Activated CD4-positive, alpha-beta T cell treated with anti-CD3 and anti-CD28 coated beads for 1 hour (primary cell): ENCODE measurements around the gene TCTN2.

Source experiments
- DNase-seq: peaks from one replicate; pipeline ENCODE4 v3.0.0-alpha.2; 2020

The TCTN2 gene

DNA sequence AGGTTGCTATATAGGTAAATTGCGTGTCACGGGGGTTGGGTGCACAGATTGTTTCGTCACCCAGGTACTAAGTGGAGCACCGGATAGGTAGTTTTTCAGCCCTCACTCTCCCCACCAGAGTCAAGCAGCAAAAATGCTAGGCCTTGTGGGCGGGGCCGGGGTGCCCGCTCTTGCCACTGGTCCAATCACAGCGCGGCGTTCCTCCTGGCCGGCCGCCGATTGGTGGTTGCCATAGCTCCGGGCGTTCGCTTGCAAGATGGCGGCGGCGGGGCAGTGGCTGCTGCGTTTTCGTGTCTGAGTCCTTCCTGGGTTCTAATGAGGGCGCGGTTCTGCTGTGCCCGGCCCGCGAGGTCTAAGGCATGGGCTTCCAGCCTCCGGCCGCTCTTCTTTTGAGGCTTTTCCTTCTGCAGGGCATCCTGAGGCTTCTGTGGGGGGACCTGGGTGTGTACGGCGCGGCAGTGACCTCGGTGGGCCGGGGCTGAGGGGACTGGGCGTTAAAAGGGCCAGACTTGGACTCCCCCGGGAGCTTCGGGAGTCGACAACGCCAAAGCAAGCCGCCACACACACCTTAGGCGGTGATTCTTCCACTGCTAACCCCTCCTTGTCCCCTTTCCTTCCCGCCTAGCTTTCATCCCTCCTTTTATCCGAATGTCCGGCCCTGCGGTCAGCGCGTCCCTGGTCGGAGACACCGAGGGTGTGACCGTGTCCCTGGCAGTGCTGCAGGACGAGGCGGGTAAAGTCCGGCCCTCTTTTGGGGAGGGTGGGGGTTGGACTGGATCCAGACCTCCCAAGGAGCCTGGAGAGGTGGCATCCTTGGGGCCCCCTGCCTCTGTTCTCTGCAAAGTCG, at the start of gene TCTN2:
TCTN2 (plus strand) TSS at position 232 of the 847 bp plus-strand sequence; CDS start at position 360, 128 bp downstream.
- DNase-seq, result peak; percentile 88

DNA sequence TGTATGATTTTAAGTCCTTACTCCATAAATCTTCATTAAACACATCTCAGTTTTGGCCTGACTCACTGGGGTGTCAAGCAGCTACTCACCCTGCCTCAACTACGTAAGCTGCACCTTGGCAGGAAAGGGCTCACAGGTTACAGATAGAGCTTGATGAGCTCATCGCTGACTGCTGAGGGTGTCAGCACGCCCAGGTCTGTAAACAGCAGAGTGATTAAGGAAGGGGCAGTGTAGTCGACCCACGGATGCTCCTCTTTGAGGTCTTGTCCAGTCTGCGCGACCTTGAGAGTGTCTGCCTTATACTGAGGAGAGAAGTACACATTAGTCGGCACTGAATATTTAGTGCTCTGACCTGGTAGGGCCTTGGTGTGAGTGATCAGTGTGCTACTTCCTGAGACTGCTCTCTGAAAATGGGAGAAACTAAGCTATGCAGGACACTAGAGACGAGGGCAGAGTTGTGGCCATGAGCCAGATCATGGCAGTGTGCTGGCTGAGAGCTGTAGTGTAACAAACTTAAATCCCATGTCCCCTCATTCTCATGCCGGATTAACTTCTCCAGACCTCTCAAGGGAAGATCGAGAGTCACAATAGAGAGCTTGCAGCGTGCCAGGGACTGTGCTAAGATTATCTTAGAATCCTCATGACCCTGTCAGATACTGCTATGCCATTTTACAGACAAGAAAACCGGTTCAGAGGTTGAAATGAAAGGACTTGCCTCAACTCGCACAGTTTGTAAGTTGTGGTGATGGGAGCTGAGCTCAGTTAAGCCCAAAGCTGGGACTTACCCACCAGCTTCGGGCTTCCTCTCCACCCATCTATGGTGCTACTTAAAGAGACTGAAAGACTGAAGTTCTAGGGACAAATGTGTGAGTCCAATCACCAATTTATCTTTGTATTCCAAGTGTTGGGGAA, 49.0 kb upstream of the TCTN2 start:
- no peak for DNase-seq

DNA sequence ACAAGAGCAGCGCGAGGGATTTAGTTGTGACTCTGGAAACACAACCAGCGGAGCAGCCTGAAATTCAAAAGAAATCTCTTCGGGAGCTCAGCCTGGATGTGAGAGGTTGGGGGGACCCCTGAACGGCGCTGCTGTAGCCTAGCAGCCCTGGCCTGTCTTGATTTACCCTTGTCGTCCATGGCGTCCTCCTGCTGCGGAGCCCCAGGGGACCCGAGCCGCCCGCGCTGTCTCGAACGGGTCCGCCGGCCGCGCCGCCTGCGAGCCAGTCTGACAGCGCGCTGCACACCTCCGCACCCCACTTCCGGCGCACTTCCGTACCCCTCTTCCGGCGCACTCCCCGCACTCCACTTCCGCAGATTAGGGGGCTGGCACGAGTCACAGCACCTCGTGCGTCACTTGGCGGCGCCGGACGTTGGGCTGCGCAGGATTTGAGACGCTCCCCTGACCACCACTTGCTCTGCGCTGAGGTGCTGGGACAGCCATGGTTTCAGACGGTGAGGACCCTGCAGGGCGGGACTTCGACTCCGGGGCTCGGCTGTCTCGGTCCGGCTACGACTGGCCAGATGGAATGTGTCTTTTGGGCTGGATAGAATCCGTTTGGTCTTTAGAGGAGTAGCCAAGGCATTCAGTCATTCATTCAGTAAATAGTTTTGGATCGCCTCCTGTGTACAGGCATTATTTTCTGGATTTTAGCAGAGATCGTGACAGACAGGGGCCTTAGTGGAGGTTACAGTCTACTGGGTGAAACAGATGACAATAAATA, 37.4 kb upstream of the TCTN2 start, which contains the start of the genes EIF2B1 and GTF2H3:
EIF2B1 (minus strand) TSS at position 308 of the 763 bp plus-strand sequence; CDS start at position 179, 129 bp downstream.
GTF2H3 (plus strand) TSS at position 451 of the 763 bp plus-strand sequence; CDS start at position 482, 31 bp downstream.
- DNase-seq, result peak; percentile 94

DNA sequence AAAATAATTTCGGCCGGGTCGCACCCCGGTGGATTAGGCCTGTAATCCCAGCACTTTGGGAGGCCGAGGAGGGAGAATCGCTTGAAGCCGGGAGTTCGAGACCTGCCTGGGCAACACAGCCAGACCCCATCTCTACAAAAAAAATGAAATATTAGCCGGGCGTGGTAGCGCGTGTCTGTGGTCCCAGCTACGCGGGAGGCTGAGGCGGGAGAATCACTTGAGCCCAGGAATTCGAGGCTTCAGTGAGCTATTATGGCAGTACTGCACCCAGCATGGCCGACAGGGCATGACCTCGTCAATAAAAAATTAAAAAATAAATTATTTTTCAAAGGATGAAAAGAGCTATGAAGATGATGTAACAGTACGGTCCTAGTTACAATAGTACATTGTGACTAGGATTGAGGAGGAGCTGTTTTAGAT, 36.8 kb upstream of the TCTN2 start:
- DNase-seq, result no peak

DNA sequence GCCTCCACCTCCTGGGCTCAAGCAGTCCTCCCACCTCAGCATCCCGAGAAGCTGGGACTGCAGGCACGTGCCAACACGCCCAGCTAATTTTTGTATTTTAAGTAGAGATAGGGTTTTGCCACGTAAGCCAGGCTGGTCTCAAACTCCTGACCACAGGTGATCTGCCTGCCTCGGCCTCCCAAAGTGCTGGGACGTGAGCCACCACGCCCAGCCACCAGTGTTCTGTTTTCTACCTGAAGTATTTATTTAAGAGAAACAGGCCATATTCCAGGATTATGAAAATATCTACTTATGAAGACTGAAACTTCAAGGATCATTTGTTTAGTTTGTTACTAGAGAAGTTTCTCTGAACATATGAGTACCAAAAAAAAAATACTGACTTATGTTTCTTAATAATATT, 27.0 kb upstream of the TCTN2 start:
- no peak for DNase-seq

DNA sequence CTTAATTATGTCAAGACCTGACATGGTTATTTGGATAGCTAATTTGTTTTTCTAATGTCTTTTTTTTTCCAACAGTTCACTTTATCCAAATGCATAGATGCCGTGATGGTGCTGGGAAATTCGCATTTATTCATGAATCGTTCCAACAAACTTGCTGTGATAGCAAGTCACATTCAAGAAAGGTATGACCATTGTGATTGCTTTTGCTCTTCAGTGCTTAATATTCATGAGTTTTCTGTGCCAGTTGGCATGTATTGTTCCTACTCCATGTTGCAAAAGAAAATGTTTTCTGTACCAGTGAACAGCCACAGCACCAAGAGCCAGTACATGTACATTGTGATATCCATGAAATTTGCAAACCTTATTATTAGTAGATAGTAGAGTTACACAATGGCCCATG, 25.5 kb upstream of the TCTN2 start:
- no peak for DNase-seq

DNA sequence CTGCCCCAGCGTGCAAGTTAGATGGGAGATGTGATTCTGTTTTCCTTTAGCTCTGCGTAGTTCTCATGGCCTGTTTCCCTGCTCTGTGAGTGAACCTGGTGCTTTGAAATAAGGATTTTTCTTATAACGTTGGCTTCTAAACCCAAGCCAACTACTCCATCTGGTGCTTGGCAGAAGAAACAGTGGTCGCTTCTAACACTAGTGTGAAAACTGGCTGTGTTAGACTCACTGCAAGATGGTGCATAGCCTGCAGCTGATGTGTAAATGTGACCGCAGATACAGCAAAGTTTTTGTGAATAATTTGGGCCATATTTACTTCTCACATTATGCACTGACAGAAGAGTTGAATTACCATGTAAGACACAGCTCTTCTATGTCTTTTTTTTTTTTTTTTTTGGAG, 25.0 kb upstream of the TCTN2 start:
- no peak for DNase-seq

DNA sequence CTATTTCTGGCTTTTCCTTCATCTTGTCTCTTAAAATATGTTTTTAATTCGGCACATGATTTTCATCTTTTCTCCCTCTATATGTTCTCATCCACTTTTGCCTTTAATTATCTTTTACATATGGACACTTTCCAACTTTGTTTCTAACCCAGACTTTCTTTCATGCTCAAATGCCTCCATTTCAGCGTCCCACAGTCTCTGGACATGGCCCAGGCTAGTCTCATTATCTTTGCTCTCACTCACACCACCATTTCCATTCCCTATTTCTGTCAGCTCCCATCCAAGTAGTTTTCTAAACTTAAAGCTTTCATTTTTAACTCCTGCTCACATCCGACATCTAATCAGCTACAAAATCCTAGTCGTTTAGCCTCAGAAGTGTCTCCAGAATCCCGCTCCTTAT, 22.5 kb upstream of the TCTN2 start:
- DNase-seq, result no peak

DNA sequence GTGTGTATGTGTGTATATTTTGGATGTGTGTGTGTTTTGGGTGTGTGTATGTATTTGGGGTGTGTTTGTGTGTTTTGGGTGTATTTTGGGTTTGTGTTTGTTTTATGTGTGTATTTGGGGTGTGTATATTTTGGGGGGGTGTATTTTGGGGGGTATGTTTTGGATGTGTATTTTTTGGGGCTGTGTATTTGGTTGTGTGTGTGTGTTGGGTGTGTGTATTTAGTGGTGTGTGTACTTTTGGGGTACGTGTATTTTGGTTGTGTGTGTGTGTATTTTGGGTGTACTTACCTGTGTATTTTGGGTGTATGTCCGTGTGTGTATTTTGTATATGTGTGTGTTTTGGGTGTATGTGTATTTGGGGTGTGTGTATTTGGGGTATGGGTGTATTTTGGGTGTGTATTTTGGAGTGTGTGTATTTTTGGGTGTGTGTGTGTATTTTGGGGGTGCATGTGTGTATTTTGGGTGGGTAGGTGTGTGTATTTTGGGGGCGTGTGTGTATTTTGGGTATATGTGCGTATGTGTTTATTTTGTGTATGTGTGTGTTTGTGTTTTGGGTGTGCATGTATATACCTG, 16.7 kb upstream of the TCTN2 start:
- DNase-seq, result no peak

DNA sequence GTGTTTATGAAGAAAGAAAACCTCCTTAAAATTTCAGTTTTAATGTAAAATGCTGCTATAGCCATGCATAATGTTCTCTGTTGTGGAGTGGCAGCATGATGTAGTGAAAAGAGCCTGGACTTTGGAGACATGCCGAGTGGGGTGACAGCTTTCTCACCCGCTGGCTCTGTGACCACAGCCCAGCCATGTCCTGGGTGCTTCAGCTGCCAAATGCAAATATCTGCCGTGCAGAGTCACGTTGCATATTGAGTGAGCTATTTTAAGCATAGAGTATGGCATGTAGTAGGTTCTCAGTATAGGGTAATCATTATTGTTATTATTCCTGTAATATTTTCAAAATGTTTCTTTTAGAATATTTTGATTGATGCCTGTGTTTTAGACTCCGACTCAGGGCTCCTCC, 15.5 kb upstream of the TCTN2 start:
- no peak for DNase-seq

DNA sequence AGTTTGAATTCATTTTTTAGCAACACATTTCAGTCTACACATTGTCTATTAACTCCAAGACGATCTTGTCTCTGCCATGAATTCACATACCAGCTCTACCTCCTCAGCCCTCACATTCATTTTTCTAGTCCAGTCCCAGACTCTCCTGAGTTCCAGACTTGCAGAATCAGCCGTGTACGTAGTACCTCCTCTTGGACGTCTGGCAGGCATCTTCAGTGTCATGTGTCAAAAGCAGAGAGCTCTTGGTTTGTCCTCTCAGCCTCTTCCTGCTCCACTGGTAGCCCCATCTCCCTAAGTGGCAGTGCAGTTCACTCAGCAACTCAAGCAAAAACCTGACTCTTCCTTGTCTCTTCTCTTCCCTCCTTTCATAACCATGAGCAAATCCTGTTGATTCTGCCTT, 14.5 kb upstream of the TCTN2 start:
- no peak for DNase-seq

DNA sequence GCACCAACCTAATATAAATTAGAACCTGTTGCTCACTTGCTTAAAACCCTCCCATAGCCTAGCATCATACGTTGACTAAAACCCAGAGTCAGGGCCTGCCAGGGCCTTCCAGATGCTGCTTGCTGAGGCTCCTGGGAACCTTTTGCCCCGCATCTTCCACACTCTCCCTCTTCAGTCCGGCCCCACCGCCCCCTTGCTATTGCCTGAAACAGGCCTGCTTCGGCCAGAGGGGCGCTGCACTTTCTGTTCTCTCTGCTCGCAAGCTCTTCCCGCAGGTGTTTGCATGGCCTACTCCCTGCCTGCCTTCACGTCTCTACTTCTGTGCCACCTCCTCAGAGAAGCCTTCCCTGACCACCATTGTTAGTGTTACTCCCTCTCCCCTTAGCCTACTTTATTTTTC, 13.7 kb upstream of the TCTN2 start:
- DNase-seq, result no peak

DNA sequence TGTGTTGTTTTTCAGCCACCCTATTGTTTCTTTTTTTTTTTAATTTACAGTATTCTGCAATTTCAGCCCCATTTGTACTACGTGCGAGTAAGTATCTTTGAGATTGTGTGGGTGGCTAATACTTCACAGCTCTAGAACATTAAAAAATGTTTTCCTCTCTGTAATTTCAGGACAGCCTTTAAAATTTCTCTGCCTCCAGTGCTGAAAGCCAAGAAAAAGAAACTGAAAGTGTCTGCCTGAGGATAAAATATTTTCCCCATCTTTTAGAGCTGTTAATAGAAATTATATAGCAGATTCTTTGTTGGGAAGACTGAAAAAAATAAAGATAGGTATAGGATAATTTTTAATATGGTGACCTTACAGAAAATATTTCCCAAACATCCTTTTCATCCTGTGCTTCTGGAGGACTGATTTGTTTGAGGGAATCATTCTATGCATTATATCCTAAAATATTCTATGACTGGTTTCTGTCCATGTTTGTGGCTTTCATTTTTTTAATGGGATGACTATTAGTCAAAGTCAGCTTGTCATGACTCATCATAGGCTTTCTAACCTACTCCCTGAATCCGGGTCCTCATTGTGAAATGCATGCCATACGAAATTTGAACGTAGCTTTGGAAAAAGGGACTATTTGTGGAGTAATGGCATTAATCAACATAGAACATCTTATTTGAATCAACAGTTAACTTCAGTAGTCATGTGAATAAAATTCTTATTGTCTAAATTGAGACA, 10.8 kb upstream of the TCTN2 start:
- no peak for DNase-seq

DNA sequence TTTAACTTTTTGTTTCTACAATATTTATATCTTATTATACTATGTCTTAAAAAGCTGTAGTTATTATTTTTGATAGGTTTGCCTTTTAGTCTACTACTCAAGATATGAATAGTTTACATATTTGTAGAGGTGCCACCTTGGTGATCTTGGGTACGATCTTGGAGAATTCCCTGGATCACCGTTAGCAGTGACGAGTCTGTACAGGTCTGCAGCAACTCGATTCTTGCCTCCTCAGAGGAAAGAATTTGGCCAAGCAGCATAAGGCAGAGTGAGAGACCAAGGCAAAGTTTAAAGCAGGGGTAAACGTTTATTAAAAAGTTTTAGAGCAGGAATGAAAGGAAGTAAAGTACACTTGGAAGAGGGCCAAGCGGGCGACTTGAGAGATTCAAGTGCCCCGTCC, 3.1 kb upstream of the TCTN2 start:
- no peak for DNase-seq

DNA sequence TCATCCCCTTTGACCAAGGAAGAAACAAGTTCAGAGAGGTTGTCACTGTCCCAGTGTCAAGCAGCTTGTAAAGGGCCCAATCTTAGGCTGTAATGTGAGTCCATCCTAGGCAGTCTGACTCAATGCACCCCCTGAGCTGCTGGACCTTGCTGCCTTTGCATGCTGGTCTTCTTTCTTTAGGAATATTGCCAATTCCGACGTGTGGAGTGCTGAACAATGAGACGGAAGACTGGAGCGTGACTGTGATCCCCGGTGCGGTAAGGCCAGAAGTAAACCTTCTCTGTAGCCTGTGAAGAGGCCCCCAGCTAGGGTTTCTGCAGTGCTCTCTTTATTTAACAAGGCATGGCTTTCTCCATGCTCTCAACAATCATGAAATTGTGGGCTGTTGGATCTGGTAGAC, 963 bp downstream of the TCTN2 start:
- DNase-seq, result no peak

DNA sequence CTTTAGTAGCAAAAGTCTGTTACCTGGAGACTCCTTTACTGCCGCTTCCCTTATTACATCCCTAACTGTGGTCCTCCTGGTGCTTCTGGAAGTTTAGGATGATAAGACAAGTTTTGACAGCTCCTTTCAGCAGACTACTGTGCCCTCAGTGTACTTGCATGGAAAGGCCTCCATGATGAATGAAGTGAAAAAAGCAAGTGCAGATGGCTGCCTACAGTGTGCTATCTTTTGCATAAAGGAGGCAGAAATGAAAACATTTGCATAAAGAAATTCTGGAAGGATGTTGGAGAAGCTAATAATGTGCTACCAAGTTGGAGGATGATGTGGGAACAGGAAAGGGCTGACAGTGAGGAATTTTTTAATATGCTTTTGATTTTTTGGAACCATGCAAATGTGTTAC, 4.5 kb downstream of the TCTN2 start:
- DNase-seq, result no peak

DNA sequence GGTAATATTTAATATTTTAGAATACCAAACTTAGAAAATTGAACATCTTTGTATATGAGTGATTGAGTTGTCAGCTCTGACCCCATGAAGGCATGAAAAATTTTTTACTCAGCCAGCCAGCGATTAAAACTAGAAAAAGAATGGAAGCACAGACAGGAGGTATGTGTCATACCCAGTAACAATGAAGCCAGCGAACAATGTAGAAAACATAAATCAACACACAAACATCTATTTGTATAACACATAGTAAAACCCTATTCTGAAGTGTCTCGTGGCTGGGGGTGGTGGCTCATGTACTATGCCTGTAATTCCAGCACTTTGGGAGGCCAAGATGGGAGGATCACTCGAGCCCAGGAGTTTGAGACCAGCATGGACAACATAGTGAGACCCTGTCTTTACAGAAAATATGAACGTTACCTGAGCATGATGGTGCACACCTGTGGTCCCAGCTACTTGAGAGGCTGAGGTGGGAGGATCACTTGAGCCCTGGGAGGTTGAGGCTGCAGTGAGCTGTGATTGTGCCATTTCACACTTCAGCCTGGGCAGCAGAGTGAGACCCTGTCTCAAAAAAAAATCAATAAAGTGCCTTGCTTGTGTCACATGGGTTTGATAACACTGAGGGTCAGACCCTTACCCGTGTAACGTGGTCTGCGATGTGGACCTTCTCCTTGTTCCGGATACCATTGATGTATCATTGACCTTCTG, 5.9 kb downstream of the TCTN2 start:
- no peak for DNase-seq

DNA sequence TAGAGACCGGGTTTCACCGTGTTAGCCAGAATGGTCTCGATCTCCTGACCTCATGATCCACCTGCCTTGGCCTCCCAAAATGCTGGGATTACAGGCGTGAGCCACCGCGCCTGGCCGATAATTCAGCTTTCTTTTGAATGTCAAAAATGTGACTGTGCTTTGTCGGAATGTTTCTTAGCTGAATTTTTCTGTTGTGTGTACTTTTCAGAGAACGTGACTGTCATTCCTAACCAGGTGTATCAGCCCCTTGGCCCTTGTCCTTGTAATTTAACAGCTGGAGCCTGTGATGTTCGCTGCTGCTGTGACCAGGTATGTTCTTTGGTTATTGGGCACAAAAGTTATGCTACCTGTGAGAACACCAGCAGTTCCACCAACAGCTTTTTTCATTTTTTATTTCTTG, 8.1 kb downstream of the TCTN2 start:
- no peak for DNase-seq

DNA sequence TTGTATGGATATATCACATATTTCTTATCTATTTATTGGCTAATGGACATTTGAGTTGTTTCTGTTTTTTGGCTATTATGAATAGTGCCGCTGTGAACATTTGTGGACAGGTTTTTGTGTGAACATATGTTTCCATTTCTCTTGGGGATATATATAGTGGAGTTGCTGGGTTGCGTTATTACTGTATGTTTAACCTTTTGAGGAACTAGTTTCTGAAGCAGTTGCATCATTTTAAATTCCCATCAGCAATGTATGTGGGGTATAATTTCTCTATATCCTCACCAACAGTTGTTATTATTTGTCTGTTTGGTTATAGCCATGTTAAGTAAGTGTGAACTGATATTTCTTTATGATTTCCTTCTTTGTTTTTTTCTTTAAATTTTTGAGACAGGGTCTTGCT, 10.7 kb downstream of the TCTN2 start:
- DNase-seq, result no peak

DNA sequence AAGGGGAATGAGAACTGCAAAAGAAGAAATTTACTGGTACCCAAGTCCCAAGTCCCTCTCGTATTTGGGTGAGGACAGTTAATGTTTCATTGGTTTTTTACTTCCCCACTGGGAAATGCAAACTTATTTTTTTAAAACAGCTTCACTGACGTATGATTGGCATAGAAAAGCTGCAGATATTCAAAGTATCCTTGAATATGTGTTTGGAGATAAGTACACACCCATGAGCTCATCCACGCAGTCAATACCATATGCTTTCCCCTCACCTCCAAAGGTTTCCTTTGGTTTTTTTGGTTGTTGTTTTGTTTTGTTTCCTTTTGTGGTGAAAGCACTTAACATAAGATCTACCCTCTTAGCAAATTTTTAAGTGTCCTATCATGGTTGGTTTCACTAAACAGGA, 13.1 kb downstream of the TCTN2 start:
- no peak for DNase-seq

DNA sequence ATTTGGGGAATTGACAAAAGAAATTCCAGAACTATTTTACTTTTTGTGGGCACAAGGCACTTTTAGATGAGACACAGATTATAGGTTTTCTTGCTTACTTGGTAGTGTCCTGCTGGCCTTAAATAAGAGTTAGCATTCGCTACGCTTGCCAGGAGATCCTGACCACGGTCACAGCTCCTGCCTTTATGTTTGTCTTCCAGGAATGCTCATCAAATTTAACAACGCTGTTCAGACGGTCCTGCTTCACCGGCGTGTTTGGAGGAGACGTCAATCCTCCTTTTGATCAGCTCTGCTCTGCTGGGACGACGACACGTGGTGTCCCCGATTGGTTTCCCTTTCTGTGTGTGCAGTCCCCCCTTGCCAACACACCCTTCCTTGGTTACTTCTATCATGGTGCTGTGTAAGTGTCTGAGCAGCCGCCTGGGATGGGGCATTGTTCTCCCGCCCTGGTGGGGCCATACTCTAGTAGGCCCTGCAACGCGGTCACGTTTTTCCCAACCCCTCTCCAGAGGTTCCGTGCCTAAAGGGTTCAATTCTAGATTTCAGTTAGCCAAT, 15.8 kb downstream of the TCTN2 start:
- DNase-seq, result no peak
